HG03432 (cell line): Measurements from ENCODE around the gene CCSER2.
"Not testable (repeated sequence)": the region's sequence is repeated elsewhere in the genome, so short reads cannot be mapped to it uniquely, and the experiment has no call there.

Experiments used
- ATAC-seq: cut with Tn5 transposase; IDR thresholded peaks from one replicate; pipeline ENCODE4 v1.9.1; 2021; ENCODE audit warnings: mild to moderate bottlenecking, moderate library complexity; ENCODE audit not compliant: unreplicated experiment

CCSER2 gene

DNA sequence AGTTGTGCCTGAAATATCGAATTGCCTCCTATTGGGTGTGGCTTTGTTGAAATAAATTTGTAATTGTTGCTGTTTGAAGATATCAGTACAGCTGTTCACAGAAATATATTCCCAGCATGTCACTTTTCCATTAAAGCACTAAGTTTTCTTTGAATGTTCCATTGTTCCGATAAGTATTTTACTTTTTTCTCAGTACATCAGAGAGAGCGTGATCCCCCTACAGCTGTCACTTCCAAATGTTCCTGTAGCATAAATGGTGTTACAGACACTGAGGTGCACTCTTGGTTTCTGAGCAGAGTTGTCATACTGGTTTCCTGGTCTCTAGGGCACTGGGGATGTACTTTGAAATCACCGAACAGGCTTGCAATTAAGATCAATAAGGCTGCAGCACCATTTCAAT, 189.2 kb downstream of the CCSER2 start:
- ATAC-seq, result no peak

DNA sequence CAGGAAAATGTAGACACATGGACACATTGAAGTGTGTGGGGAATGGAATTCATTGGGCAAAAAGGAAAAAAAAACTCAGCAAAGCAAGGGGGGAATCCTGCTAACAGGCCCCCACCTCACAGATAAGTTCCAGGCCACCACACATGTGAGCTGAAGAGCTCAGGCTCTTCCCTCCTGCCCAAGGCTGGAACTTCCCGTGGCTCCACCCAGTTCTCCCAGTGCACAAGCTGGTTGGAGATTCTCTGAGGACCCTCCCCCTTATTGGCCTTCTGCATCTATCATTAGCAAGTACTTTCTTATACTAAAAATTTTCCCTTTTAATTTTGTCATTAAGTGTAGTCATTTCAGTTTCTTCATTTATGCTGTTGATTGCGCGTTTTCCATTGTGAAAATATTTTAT, 190.8 kb downstream of the CCSER2 start:
- ATAC-seq, result no peak

DNA sequence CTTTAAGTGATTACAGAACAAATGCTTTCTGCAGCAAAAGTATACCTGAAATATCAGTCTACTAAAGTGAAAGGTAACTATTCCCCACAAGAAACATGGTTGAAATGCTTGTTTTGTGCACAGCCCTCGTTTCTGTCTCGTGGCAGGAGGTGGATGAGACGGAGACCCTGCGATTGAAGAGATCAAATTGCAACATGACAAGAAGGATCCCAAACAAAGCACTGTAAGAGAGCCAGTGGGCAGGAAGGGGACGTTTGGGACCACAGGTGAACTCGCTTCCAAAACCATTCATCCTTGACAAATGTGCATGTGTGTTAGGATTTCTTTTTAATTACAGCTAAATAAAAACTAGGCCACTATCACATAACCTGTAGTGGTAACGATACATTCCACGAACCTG, 192.6 kb downstream of the CCSER2 start:
- no peak for ATAC-seq

GRCh38 chr10:84521468-84521867, 193.1 kb downstream of the CCSER2 start:
- no peak for ATAC-seq

- ATAC-seq, result no peak
These were observed 194.4 kb downstream of the CCSER2 start for GRCh38 chr10:84522612-84523462.

DNA sequence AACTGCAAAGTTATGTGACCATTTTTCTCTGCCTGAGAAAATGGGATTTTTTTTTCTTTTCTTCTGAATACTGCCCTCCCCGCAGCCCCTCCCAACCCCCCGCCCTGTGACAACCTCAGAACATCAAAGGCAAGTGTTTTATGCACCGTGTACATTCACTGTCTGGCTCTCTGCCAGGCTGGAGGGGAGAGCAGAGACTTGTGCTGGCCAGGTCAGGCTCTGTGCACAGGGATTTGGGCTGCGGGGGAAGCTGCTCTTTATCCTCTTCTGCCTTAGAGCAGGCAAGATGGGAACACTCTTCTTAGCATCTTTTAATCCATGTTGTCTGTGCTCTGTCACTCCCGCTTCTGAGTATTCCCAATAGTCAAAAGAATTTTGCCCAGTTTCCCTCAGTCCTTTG, 195.1 kb downstream of the CCSER2 start:
- no peak for ATAC-seq

GRCh38 chr10:84524435-84524834, 196.0 kb downstream of the CCSER2 start:
- ATAC-seq, result no peak

- ATAC-seq, result no peak
These were observed 196.9 kb downstream of the CCSER2 start for GRCh38 chr10:84525120-84525806.

GRCh38 chr10:84525807-84526182, 197.4 kb downstream of the CCSER2 start:
- not testable (repeated sequence) for ATAC-seq

GRCh38 chr10:84527386-84527785, 199.0 kb downstream of the CCSER2 start:
- ATAC-seq, result not testable (repeated sequence)

DNA sequence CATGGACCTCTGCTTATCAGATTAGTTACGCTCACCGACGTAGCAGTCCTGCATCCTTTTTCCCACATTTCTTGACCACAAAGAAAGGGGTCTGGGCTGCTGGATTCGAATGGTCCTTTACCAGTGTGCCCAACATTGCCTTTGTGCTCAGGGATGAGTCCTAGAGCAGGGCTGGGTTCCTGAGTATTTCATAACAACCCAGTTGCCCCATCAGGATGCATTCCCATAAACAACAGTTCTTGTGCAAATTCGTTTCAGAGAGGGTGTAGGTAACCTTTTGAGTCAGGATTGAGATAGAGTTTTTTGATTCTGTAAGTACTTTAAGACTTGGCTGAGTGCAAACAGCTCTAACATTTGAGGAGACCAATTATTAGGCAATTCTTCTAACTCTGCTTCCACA, 200.1 kb downstream of the CCSER2 start:
- ATAC-seq, result not testable (repeated sequence)

- ATAC-seq, result no peak
These were observed 202.4 kb downstream of the CCSER2 start for GRCh38 chr10:84530724-84531325.

GRCh38 chr10:84531396-84531795, 203.0 kb downstream of the CCSER2 start:
- ATAC-seq, result no peak

- no peak for ATAC-seq
These were observed 205.8 kb downstream of the CCSER2 start for GRCh38 chr10:84534168-84534567.

- ATAC-seq, result peak; percentile 60
These were observed 209.1 kb downstream of the CCSER2 start for GRCh38 chr10:84537447-84537931.

DNA sequence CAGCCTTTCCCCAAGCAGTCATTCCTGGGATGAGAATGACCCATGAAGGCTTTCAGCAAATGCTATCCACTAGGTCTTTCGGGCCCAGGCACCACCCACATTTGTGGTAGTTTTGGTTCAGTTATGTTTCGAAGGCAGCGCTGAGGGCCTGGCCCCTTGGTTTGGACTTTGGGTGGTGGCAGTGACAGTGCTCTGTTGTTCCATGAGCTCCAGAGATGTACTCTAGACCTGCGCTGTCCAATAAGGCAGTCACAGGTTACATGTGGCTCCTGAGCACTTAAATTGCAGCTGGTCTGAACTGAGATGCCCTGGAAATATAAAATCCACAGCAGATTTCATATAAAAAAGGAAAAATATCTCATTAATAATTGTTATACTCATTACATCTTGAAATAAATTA, 209.6 kb downstream of the CCSER2 start:
- ATAC-seq, result no peak

DNA sequence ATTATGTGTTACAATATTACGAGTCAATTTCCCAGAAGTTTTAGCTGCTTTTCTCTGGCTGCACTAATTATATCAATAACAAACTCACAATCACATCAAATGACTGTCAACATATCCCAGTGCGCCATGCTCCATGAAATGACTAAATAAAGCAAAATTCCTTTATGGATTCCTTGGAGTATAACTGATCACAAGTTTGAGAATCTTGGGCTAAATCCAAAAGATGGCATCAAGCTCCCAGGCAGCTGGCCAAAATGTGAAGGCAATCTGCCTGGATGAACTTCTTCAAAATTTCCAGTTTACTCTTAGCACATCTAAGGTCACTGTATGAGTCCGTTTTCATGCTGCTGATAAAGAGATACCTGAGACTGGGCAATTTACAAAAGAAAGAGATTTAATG, 210.8 kb downstream of the CCSER2 start:
- no peak for ATAC-seq

- peak; percentile 21 for ATAC-seq
These were observed 211.7 kb downstream of the CCSER2 start for GRCh38 chr10:84540022-84540616.

DNA sequence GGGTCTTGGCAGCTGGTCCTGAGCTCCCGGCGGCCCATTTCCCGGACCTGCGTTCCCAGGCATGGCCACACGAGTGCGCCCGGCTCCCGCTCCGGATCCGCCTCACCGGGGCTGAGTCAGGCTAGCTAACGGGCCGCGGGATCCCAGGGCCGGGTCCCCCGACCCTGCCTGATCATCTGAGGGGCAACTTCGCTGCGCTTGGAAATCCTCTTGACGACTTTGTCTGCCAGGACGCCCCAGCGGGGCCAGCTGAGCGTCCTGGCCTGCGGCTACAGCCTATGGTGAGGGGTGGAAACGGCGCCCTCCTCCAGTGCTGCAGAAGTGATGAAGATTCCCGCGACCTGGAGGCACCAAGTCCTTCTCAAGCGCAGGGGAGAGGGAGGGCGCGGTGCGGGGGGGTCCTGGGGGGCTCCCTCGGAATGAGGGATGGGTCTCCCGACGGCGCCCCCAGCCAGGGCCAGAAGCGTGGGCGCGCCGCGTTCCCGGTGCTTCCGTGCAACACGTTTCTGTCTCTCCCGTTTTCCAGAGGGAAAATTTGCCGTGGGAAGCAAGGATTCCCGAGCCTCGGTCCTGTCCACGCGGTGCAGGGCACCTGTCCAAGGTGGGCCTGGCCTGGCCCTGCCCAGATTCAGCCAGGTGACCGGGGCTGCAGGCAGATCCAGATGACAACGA, 212.4 kb downstream of the CCSER2 start:
- peak; percentile 94 for ATAC-seq

DNA sequence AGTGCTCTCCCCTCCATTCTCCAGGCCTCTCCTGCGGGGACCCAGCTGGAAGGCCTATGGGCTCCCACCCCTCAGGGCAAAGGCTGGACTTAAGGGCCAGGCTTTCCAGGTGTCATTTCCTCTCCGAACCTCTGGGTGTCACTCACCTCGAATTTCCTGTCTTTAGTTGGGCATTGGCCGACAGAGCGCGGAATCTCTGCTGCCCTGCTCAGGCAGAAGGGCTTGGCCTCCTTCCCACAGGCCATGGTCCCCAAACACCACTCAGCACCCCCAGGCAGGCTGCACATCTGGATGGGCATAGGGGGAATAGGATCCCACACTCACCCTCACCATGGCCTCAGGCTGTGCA, 212.9 kb downstream of the CCSER2 start:
- ATAC-seq, result no peak
